Inflammatory macrophage treated with lipopolysaccharide for 4 hours (primary cell): ENCODE measurements around the gene CMTM7.

Source experiments
- DNase-seq: peaks from one replicate; pipeline ENCODE4 v3.0.0-alpha.2; 2020

The CMTM7 gene, protein sequence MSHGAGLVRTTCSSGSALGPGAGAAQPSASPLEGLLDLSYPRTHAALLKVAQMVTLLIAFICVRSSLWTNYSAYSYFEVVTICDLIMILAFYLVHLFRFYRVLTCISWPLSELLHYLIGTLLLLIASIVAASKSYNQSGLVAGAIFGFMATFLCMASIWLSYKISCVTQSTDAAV

DNA sequence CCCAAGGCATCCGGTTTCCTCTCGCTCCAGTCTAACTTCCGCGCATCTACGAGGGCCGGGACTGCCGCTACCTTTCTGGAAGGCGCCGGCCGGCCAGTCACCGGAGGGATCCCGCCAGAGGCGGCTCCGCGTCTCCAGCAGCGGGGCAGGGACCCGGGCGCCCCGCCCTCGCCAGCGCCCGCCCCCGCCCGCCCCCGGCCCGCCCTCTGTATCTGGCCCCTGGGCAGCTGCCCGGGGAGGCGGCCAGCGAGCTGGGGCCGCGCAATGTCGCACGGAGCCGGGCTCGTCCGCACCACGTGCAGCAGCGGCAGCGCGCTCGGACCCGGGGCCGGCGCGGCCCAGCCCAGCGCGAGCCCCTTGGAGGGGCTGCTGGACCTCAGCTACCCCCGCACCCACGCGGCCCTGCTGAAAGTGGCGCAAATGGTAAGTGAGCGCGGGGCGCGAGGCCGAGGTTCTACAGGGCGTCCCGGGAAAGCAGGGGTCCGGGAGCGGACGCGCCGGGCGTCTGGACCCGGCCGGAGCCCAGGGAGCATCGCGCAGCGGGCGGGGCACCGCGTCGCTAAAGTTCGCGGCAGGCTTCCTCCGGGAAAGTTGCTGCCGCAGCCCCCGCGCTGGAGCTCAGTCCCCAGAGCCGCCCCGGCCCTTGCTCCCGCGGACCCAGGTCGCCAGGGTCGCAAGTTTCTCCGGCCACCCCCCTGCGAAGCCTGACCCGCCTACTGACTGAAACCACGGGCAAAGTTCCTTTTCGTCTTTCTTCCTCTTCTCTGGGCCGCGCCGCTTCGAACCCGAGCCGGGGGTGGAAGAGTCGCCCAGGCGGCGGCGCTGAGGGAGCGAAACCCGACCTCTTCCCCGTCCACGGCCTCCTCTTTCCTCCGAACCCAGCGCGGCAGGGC, at the start of gene CMTM7:
CMTM7 (plus strand) TSS at position 211 of the 893 bp plus-strand sequence; CDS start at position 265, 54 bp downstream.
- peak; percentile 77 for DNase-seq

DNA sequence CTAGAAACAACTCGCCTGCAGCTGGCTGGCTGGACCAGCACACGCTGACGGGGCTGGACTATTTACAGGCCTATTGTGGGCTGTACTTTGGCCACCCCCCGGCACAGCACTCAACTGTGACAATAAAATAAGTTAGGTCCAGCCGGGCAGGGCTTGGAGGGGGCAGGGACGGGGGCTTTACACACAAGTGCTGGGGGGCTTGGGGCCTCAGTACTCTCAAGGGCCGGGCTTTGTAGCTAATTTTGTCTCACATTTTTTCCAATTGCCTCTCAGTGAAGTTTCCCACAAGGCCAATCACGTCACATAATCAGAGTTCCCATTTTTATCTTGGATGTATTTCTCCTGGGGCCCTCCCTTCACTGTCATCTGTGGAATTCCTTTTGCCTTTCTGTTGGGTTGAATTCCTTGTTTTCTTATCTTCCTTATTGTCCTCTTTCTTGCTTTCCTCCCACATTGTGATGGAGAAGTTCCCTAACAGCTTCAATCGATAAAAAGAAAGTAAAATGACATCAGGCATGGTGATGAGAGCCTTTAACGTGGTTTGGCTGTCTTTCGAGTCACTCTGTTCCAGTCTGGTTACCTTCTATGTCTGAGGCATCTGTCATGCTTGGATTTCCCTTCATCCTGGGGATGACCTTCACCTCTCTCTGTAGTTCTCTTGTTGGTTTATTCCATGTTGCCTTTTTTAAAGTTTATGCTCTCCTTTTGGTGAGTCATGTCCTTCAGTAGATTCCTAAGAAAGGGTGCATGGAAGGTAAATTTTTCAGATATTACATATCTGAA, 44.1 kb upstream of the CMTM7 start:
- peak; percentile 4 for DNase-seq

- no peak for DNase-seq
Observed at GRCh38 chr3:32349184-32349583, 42.5 kb upstream of the CMTM7 start.

DNA sequence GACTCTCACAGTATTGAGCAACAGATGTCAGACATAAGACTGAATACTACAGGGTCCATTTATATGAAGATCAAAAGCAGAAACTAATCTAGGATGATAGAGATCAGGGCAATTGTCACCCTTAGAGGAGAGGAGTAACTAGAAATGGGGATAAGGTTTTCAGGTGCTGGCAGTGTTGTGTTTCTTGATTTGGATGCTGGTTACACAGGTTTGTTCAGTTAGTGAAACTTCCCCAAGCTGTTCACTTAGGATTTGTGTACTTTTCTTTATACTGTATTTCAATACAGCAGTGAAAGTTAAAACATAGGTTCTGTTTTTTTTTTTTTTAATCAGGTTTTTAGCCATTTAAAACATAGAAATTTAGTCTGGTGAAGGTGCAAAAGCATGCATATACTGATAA, 39.1 kb upstream of the CMTM7 start:
- no peak for DNase-seq

GRCh38 chr3:32353351-32353750, 38.3 kb upstream of the CMTM7 start:
- DNase-seq, result no peak

DNA sequence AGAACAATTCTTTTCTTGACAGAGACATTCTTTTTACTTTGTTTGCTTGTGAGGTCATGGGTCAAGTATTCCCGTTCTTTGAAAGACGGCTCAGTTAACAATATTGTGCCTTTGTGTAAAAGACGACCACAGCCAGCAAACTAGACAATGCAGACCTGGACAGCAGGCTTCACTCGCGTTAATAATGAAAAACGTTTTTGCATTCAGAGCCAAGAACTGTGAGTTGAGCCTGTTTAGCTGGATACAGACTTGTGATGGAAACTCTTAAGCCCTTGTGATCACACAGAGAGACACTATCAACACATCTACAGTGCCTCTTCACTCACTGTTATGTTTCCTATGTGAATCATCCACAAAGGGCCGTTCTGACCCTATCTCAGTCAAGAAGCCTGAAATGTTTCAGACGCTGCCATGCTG, 37.3 kb upstream of the CMTM7 start:
- DNase-seq, result no peak

GRCh38 chr3:32355751-32356291, 35.8 kb upstream of the CMTM7 start:
- DNase-seq, result no peak

DNA sequence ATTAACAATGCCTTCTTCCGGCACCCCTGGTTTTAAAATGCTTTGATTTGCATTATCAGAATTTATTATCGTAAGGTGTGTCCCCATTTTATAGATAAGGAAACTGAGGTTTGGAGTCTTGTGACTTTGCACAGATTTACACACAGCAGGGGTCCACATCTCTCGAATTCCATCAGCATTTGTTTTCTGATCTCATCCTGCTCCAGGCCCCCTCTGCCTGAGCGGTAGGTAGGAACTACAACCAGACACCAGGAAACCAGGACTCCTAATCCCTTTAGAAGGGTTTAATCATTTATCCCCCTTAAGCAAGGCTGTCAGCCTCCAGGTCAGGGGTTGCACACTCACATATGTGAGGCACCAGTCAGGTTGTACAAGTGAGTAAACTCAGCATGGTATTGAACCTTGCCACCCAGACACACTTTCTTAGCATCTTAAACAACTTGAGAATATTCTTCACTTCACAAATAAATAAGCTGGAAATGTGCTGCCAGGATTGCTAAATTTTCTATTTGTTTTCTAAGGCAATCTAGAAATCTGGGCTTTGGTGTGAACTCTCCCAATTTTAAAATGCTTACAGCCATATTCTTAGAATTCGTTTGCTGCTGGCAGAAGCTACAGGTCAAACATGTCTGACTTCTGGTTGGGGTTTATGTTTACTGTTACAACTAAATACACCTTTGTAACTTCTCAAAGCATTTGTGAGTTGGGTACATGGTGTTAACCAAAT, 31.7 kb upstream of the CMTM7 start:
- DNase-seq, result no peak

DNA sequence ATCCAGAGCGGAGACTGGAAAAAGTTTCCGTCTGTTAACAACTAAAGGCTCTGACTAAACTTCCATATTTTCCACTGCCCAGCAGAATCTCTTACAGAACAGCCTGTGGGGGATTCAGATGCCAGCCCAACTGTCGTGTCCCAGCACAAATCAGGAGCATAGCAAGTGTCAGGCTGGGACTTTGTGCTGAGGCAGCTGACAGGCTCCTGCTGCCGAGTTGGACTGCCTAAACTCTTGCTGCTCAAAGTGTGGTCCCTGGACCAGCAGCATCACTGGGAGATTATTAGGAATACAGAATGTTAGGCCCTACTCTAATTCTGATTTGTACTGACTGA, 31.2 kb upstream of the CMTM7 start:
- DNase-seq, result no peak

GRCh38 chr3:32366638-32367397, 24.8 kb upstream of the CMTM7 start:
- no peak for DNase-seq

DNA sequence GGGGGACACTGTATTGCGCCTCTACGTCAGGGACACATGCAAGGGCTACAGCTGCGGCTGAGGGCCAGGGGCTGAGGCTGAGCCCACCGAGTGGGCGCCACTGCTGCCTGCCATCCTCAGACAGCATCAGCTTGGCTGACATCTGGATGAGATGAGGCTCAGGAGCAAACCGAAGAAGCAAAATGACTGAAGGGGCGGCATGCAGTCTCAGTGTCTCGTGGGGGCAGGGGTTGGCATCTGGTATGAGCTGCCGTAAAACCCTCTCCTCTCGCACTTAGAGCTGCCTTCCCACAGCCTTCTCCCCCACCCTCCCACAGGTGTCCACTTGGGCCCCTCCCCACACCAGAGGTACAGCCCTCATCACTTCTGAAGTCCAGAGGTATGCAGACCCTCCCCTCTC, 24.2 kb upstream of the CMTM7 start:
- no peak for DNase-seq

DNA sequence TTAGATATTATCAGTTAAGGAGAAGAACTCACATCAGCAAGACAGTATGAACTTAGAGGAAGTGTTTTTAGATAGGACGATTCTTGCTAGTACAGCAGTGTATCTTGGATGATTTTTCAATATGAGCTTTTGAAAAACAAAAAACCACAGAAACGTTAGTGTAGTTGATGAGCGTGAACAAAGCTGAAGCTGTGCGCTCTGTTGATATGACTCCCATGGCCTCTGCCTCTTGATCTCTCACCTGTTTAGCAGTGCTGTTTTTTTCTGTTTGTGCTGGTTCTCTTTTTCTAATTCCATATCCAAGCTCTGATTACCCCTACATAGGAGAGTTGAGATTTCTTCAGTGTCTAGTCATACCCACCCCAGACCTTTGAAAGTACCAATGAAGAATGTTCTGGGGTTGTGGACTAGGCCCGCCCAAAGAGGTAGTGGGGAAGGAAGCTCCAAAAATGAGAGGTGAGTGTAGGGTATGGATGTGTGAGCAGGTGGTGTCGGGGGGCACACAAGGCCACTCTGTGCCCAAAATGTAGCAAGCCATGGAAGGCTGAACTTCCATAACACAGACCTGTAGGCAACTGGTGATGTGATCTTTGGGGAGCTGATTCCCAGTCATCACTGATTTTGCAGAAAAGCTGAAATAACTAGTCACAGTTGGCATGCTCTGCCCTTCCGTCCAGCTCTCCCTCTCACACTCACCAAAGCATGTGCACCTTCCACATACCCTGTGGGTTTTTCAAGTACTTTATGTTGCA, 20.0 kb upstream of the CMTM7 start:
- DNase-seq, result no peak

- DNase-seq, result no peak
Observed at GRCh38 chr3:32372213-32372490, 19.5 kb upstream of the CMTM7 start.

DNA sequence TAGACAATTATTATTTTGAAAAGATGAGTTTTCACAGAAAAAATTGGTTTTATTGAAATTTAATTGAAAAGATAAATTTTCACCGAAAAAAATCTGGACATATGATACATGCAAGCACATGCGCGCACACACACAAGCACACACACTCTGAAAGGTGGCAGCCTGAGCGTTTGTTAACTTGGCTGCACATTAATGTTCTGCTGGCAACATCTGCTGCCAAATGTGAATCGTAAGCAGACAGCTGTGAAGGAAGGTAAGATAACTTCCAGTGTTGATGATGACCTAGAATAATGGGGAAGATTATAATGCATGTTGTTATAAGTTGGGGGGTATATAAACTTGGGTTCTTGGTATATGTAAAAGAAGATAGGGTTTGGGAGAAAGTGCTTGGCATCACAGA, 18.4 kb upstream of the CMTM7 start:
- DNase-seq, result no peak

DNA sequence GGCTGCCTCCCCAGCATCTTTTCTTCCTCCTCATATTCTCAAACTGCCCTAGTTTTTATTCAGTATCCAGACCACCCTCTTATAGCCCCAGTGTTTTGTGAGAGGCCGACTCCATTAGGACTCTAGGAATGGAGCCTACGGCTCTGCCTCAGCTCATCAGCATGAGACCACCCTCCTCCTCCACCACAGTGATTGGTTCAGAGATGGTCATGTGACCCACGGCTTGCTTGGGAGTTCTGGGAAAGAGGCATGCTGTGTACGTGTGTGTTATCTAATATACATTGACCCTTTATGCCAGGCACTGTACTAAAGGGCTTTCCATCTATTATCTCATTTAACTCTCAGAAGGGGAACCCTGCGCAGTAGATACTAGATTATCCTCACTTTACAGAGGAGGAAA, 17.8 kb upstream of the CMTM7 start:
- DNase-seq, result no peak

DNA sequence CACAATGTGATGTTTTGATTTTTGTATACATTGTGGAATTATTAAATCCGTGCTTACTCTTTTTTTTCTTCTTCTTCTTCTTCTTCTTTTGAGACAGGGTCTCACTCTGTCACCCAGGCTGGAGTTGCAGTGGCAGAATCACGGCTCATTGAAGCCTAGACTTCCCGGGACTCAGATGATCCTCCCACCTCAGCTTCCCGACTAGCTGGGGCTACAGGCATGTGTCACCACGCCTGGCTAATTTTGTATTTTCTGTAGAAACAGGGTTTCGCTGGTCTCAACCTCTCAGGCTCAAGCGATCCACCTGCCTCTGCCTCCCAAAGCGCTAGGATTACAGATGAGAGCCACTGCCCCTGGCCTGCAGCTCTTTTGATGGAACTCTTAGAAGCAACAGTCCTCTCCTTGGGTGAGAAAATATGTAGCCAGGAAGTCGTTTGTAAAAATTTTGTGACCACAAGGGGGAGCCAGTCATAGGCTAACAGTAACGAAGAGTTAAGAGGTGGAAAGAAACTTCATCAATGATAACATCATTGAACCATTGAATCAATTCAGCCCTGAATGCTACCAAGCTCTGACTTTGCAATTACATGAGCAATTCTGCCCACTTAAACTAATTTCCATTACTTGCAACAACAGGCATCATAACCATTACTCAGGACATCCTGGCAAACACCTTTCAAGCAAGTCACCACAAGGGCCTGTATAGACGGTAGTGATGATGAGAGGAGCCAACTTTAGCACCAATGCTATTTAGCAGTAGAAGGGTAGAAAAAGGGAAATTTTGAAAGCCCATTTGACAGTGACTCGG, 16.7 kb upstream of the CMTM7 start:
- DNase-seq, result peak; percentile 80

GRCh38 chr3:32375596-32375930, 16.1 kb upstream of the CMTM7 start:
- DNase-seq, result no peak

GRCh38 chr3:32376115-32376514, 15.5 kb upstream of the CMTM7 start:
- DNase-seq, result peak; percentile 18

GRCh38 chr3:32379831-32380500, 11.7 kb upstream of the CMTM7 start:
- peak; percentile 36 for DNase-seq

DNA sequence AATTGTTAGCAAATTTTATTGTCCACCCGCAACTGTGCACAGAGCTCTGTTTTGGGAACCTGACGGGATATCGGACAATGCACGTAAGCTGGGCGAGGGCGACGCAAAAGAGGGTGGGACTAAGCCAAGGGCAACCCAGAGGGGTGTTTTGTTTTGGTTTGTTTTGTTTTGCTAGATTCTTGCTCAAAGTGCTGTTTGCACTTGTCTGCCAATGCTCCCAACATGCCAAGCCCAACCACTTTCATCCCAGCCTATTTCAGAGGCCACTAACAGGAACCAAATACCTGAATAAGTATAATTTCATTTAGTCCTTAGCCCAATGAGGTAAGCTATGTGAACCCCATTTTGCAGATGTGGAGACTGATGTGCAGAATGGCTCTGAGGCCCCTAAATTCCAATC, 9.7 kb upstream of the CMTM7 start:
- DNase-seq, result no peak
